ENCODE measurements around the gene VRK3. TPM values are rescaled to one million over a fixed set of nuclear protein-coding genes. Genes with fewer than 3 reads are reported as not detected.
"Not testable (repeated sequence)": the region's sequence is repeated elsewhere in the genome, so short reads cannot be mapped to it uniquely, and the experiment has no call there.

VRK3 gene
- total and polyA plus RNA-seq, 2 donors (not counting 3 experiments of a cell fraction or from before 2014, with no cell fraction given) = 20.4 to 36.0 TPM

- Histone ChIP-seq H4K20me1 (replicated peaks; ENCODE audit: control insufficient read depth, extremely low read depth, insufficient read depth, low read length) (no peaks in the 10 kb centered on the region), H3K79me2 (ENCODE audit: control insufficient read depth, insufficient read depth, low read length) (no peaks in the 10 kb centered on the region), H3K4me2 (ENCODE audit: insufficient read depth, low read length) (no peak overlapping the region), H3K9ac (replicated peaks; ENCODE audit: extremely low read depth, insufficient read depth, low read length) (no peak overlapping the region), H3K4me3 (replicated peaks in 1 of 3; ENCODE audit: insufficient read depth in 1 of 3, low read depth in 1 of 3, low read length in 3 of 3) (no peak overlapping the region), H3K27ac (ENCODE audit: insufficient read depth, low read depth, low read length) (no peak overlapping the region), H3K4me1 (ENCODE audit: control insufficient read depth, extremely low read depth, insufficient read depth, low read length) (no peaks in the 10 kb centered on the region), H3K9me3 (replicated peaks; ENCODE audit: control insufficient read depth, insufficient read depth, low read length) (no peaks in the 10 kb centered on the region), H3K9me1 (replicated peaks; ENCODE audit: control insufficient read depth, extremely low read depth, insufficient read depth, low read length) (no peaks in the 10 kb centered on the region), H3K36me3 (ENCODE audit: control insufficient read depth in 2 of 2, extremely low read depth in 1 of 2, insufficient read depth in 2 of 2, low read length in 2 of 2) (no peaks in the 10 kb centered on the region), H3K27me3 (ENCODE audit: control insufficient read depth in 2 of 2, insufficient read depth in 2 of 2, low read length in 2 of 2) (no peaks in the 10 kb centered on the region), H2AFZ (ENCODE audit: low read depth, low read length) (no peak overlapping the region)
- intact Hi-C loops (cut with micrococcal nuclease) (no loop called here), dilution Hi-C loops (cut with MboI; ENCODE audit: extremely low pct_ligation_motif_present, low sequenced_read_pairs) (no loop called here)
- FAIRE-seq (no peak), DNase-seq (ENCODE audit: low read depth, low spot score) (no peak)
- no peak for TF ChIP-seq MAX (IDR thresholded peaks at IDR 0.05; ENCODE audit: insufficient read depth, insufficient read length)
- TF ChIP-seq POLR2AphosphoS5 (IDR thresholded peaks at IDR 0.05; ENCODE audit: insufficient read depth, low read depth, low read length) = no peak
- no peak for TF ChIP-seq CTCF (IDR thresholded peaks at IDR 0.05; ENCODE audit: extremely low read depth in 1 of 2, insufficient read depth in 1 of 2, low read depth in 1 of 2, low read length in 2 of 2)
- TF ChIP-seq EZH2 (IDR thresholded peaks at IDR 0.05; ENCODE audit: borderline replicate concordance, low read depth, low read length, severe bottlenecking) = no peak
- no peak for TF ChIP-seq GATA2 (IDR thresholded peaks at IDR 0.05; ENCODE audit: insufficient read depth, insufficient read length, low read depth, low read length)
- TF ChIP-seq MYC (IDR thresholded peaks at IDR 0.05; ENCODE audit: low read depth, low read length) = no peak
- ChIA-PET CTCF (interaction anchor here (1.8 kb wide), 1 partner anchor 12 kb away, joined by 5 read pairs; no protein-coding TSS in a partner anchor), POLR2A (no interaction called here)
- BruUV-seq (replicated peaks) = no TSS peak
These were observed 26.8 kb upstream of the VRK3 start for GRCh38 chr19:50051964-50052363.

GRCh38 chr19:50051228-50051895 lies 26.2 kb upstream of the VRK3 start:
- H3K4me1 ChIP-seq (ENCODE audit: control insufficient read depth, extremely low read depth, insufficient read depth, low read length); H3K27ac ChIP-seq (ENCODE audit: insufficient read depth, low read depth, low read length); dilution Hi-C loops (cut with MboI; ENCODE audit: extremely low pct_ligation_motif_present, low sequenced_read_pairs); H3K9me3 ChIP-seq (replicated peaks; ENCODE audit: control insufficient read depth, insufficient read depth, low read length); H3K9me1 ChIP-seq (replicated peaks; ENCODE audit: control insufficient read depth, extremely low read depth, insufficient read depth, low read length); H4K20me1 ChIP-seq (replicated peaks; ENCODE audit: control insufficient read depth, extremely low read depth, insufficient read depth, low read length); DNase-seq (ENCODE audit: low read depth, low spot score); H3K27me3 ChIP-seq (ENCODE audit: control insufficient read depth in 2 of 2, insufficient read depth in 2 of 2, low read length in 2 of 2); POLR2A ChIA-PET; H3K36me3 ChIP-seq (ENCODE audit: control insufficient read depth in 2 of 2, extremely low read depth in 1 of 2, insufficient read depth in 2 of 2, low read length in 2 of 2); H2AFZ ChIP-seq (ENCODE audit: low read depth, low read length); H3K79me2 ChIP-seq (ENCODE audit: control insufficient read depth, insufficient read depth, low read length); FAIRE-seq; intact Hi-C loops (cut with micrococcal nuclease); H3K9ac ChIP-seq (replicated peaks; ENCODE audit: extremely low read depth, insufficient read depth, low read length): not testable (repeated sequence)
- peak overlapping the region; percentile 33 for H3K4me2 ChIP-seq (ENCODE audit: insufficient read depth, low read length)
- CTCF ChIA-PET = interaction anchor here (1.0 to 1.8 kb wide), 3 partner anchors 12 to 26 kb away, joined by 3 to 5 read pairs (median 5); partner anchors contain the start of gene ZNF473
- H3K4me3 ChIP-seq (replicated peaks in 1 of 3; ENCODE audit: insufficient read depth in 1 of 3, low read depth in 1 of 3, low read length in 3 of 3) = peak overlapping the region in 1 of 3 experiments; percentile 35
- BruUV-seq (replicated peaks) = TSS peak; percentile 11

All from endothelial cell of umbilical vein (primary cell).